PFSK-1 (cell line): Measurements from ENCODE around the gene TLE3.

Experiments used
- FOXP2 ChIP-seq: optimal IDR thresholded peaks from 2 replicates; pipeline ENCODE3; 2011; ENCODE audit warnings: borderline replicate concordance, control low read depth, inconsistent platforms; ENCODE audit not compliant: insufficient read depth; ENCODE audit errors: extremely low read length, extremely low read depth
- POLR2AphosphoS5 ChIP-seq: IDR thresholded peaks from 2 replicates; pipeline ENCODE4 v1.6.1; 2012; ENCODE audit warnings: low read depth, mild to moderate bottlenecking, control low read depth, low read length, moderate library complexity
- SIN3A ChIP-seq: IDR thresholded peaks from 2 replicates; pipeline ENCODE4 v1.6.1; 2012; ENCODE audit warnings: mild to moderate bottlenecking, low read length, moderate library complexity, borderline replicate concordance; ENCODE audit not compliant: insufficient read depth
- TAF1 ChIP-seq: IDR thresholded peaks from 2 replicates; pipeline ENCODE4 v1.6.1; 2012; ENCODE audit warnings: low read length, control low read depth, borderline replicate concordance; ENCODE audit not compliant: insufficient read depth
- TF ChIP-seq, protein P1 (sequence below), 2 experiments: IDR thresholded peaks; 2 replicates each; pipeline versions ENCODE4 v1.6.1 to v1.8.0; 2011 to 2012; ENCODE audit warnings: low read depth in 2 of 2, low read length in 2 of 2, control low read depth in 1 of 2, inconsistent platforms in 1 of 2, mild to moderate bottlenecking in 1 of 2, moderate library complexity in 1 of 2; ENCODE audit not compliant: insufficient read depth in 1 of 2

Gene TLE3

DNA sequence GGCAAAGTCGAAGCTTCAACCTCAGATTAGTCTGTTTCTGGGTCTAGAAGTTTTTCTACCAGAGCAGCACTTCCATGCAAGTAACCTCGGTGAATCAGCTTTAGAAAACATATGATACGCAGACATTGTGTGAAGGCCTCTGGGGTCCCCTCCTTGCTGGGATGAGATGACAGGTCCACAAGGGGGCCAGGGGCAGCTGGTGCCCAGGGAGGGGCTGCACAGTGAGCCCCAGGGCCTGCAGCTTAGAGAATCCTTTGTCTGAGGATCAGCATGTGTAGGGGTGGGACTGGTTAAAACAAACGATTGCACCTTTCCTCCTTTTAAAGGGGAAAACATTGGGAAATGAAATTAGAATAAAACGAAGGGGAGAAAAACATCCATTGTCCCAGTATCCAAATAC lies 47.5 kb upstream of the TLE3 start:
- no peak for TF ChIP-seq SIN3A
- TF ChIP-seq FOXP2 = no peak
- no peak for TF ChIP-seq TAF1
- TF ChIP-seq POLR2AphosphoS5 = no peak

DNA sequence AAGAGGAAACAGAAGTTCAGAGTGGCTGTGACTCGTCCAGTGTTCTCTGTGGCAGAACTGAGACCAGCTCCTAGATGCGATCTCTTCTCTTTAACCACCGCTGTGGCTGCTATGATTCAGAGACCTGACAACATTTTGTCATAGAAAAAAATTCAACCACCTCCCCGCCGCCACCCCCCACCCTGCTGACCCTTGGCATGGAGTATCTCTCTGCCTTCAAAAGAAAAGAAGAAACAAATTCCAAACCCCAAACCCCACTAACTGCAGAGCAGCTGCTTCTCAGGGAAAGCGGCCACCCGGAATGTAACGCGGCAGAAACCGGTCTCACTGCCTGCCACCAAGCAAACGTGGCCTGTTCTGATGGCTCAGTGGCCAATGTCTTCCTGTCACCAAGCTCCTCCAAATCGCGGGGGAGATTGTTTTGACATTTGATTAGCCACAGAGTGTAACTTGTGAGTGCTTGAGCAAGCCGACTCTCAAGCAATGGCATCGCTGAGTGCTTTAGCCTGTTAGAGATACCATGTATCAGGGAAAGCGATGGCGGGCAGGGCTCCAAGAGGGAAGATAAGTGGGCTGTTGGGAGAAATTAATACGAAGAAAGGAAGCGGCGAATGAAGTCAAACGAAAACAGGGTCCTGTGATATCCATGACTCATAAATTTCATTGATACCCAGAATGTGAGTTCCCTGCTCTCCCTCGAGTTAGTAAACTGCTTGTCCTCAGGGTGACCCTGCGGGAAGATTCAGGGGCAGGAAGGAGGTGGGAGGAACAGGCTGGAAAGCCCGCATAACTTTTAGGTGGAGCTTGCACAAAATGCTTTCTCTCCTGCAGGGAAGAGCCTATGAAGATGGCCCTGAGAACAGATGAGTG lies 44.8 kb upstream of the TLE3 start:
- TF ChIP-seq FOXP2 (no peak), POLR2AphosphoS5 (no peak), SIN3A (no peak), TAF1 (no peak)
- TF ChIP-seq, protein P1, sequence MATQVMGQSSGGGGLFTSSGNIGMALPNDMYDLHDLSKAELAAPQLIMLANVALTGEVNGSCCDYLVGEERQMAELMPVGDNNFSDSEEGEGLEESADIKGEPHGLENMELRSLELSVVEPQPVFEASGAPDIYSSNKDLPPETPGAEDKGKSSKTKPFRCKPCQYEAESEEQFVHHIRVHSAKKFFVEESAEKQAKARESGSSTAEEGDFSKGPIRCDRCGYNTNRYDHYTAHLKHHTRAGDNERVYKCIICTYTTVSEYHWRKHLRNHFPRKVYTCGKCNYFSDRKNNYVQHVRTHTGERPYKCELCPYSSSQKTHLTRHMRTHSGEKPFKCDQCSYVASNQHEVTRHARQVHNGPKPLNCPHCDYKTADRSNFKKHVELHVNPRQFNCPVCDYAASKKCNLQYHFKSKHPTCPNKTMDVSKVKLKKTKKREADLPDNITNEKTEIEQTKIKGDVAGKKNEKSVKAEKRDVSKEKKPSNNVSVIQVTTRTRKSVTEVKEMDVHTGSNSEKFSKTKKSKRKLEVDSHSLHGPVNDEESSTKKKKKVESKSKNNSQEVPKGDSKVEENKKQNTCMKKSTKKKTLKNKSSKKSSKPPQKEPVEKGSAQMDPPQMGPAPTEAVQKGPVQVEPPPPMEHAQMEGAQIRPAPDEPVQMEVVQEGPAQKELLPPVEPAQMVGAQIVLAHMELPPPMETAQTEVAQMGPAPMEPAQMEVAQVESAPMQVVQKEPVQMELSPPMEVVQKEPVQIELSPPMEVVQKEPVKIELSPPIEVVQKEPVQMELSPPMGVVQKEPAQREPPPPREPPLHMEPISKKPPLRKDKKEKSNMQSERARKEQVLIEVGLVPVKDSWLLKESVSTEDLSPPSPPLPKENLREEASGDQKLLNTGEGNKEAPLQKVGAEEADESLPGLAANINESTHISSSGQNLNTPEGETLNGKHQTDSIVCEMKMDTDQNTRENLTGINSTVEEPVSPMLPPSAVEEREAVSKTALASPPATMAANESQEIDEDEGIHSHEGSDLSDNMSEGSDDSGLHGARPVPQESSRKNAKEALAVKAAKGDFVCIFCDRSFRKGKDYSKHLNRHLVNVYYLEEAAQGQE (IDR thresholded peaks at IDR 0.05; ENCODE audit: insufficient read depth in 1 of 2, low read depth in 2 of 2, low read length in 2 of 2) = no peak

DNA sequence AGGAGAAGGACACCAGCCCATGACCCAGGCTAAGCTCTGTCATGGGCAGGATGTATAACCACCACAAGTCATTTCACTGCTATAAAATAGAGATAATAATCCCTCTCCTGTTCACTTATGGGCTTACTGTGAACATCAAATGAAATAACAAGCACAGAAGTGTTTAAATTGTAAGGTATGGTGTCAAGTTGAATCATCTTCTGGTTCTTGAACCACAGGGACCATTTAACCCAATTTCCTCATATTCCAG lies 44.3 kb upstream of the TLE3 start:
- TF ChIP-seq, protein P1 (IDR thresholded peaks at IDR 0.05; ENCODE audit: insufficient read depth in 1 of 2, low read depth in 2 of 2, low read length in 2 of 2) = no peak
- no peak for TF ChIP-seq TAF1
- no peak for TF ChIP-seq FOXP2
- no peak for TF ChIP-seq POLR2AphosphoS5
- no peak for TF ChIP-seq SIN3A

GRCh38 chr15:70141376-70142071 lies 43.8 kb upstream of the TLE3 start:
- TF ChIP-seq POLR2AphosphoS5 = no peak
- no peak for TF ChIP-seq SIN3A
- TF ChIP-seq FOXP2 = no peak
- TF ChIP-seq, protein P1 (IDR thresholded peaks at IDR 0.05; ENCODE audit: insufficient read depth in 1 of 2, low read depth in 2 of 2, low read length in 2 of 2) = no peak
- no peak for TF ChIP-seq TAF1

DNA sequence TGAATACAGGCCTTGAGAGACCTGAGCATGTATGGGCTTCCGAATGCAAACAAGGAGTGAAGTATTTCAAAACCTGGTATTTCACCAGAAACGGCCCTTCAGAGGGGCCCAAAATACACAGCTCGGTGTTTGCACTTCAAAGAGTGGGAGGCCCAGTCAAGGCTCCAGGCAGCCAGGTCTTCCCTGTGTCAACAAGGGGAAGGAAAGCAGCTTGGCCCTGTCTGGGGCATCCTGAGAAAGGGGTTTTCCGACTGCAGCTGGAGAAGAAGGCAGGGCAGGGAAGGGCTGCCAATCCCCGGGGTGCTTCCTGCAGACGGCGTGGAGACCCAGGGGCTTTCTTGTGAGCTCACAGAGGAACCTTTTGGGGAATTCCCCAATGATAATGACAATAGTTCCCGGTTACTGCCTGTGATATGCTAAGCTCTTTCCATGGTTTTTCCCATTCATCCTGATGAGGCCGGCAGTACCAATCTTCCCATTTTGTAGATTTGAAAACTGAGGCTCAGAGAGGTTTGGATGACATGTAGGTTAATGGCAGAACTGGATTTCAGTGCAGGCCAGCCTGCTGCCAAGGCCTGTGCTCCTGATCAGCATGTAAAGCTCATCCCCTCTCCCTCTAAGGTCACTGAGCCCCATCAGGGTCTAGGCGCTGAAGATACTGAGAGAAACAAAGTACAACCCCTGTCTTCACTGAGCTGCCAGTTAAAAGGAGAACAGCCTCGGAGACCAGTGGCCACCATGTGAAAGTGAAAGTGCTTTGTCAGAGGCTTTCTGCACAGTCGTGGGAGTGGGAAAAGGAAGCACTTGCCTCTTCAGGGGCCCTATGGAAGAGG lies 43.0 kb upstream of the TLE3 start:
- TF ChIP-seq POLR2AphosphoS5 = no peak
- TF ChIP-seq, protein P1 (IDR thresholded peaks at IDR 0.05; ENCODE audit: insufficient read depth in 1 of 2, low read depth in 2 of 2, low read length in 2 of 2) = no peak
